Osteoblast (primary cell): ENCODE results near the gene CEBPE. TPM values are rescaled to one million over a fixed set of nuclear protein-coding genes. Genes with fewer than 3 reads are reported as not detected.

Experiments
- DNase-seq: peaks from one replicate; pipeline ENCODE4 v3.0.0; 2011; ENCODE audit warnings: low spot score, mixed read lengths; ENCODE audit not compliant: insufficient read length; ENCODE audit errors: missing footprints
- H2AFZ ChIP-seq: 2 replicates; pipeline ENCODE4 v1.6.0; 2011; ENCODE audit warnings: mild to moderate bottlenecking, low read length
- H3K27ac ChIP-seq: 2 replicates; pipeline ENCODE4 v1.5.1; 2011; ENCODE audit warnings: mild to moderate bottlenecking, low read depth, low read length, moderate library complexity
- H3K27me3 ChIP-seq: 2 replicates; pipeline ENCODE4 v1.6.0; 2012; ENCODE audit warnings: mild to moderate bottlenecking, control low read depth, inconsistent platforms, low read length, moderate library complexity; ENCODE audit not compliant: insufficient read depth
- H3K36me3 ChIP-seq: 2 replicates; pipeline ENCODE4 v1.5.1; 2011; ENCODE audit warnings: mild to moderate bottlenecking, low read length, control low read depth, moderate library complexity; ENCODE audit not compliant: insufficient read depth
- H3K4me1 ChIP-seq: 2 replicates; pipeline ENCODE4 v1.5.1; 2011; ENCODE audit warnings: mild to moderate bottlenecking, low read length, control low read depth, moderate library complexity; ENCODE audit not compliant: insufficient read depth
- H3K4me2 ChIP-seq: 2 replicates; pipeline ENCODE4 v1.6.0; 2011; ENCODE audit warnings: mild to moderate bottlenecking, low read length; ENCODE audit not compliant: insufficient read depth
- H3K4me3 ChIP-seq: fragments of 200-600 bp; sonication (generic); 3 replicates; pipeline ENCODE4 v1.5.1; 2012; ENCODE audit warnings: mild to moderate bottlenecking, low read length, inconsistent platforms; ENCODE audit not compliant: insufficient read depth
- H3K79me2 ChIP-seq: 2 replicates; pipeline ENCODE4 v1.6.0; 2012; ENCODE audit warnings: mild to moderate bottlenecking, low read length, control low read depth, inconsistent platforms; ENCODE audit not compliant: insufficient read depth
- H3K9me3 ChIP-seq: 2 replicates; pipeline ENCODE4 v1.5.1; 2011; ENCODE audit warnings: low read depth, low read length, control low read depth
- H4K20me1 ChIP-seq: 2 replicates; pipeline ENCODE4 v1.6.0; 2012; ENCODE audit warnings: mild to moderate bottlenecking, low read length, control low read depth; ENCODE audit not compliant: insufficient read depth
- total RNA-seq: library from RNA; depleted of rRNA; stranded (reverse); fragments of >200 nt; gene quantifications from 2 replicates; pipeline ENCODE4 v1.2.3, GENCODE V29; 2012
- TF ChIP-seq, protein P1 (sequence below): IDR thresholded peaks from 2 replicates; pipeline ENCODE4 v1.5.1; 2011; ENCODE audit warnings: mild to moderate bottlenecking, low read depth, low read length, moderate library complexity; ENCODE audit errors: extremely low read depth

CEBPE gene
- total RNA-seq, 1 donor = not detected

DNA sequence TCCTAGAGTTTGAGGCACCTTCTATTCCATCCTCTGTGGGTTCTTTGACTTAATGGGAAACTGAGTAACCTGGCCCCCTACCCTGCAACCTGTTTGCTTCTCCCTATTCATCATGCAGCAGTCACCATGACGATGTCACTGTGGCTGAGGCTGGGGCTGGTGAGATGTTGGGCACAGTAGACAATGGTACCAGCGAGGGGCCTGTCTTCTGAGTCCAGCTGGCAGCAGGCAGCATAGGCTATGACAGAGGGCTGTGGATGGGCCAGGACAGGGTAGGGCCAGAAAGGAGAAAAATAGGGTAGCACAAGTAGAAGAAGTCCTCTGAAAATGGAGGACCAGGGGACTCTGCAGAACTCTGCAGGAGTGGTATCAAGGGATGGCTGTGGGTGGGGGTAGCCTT, 16.3 kb downstream of the CEBPE start:
- no peak overlapping the region for H2AFZ ChIP-seq
- TF ChIP-seq, protein P1, sequence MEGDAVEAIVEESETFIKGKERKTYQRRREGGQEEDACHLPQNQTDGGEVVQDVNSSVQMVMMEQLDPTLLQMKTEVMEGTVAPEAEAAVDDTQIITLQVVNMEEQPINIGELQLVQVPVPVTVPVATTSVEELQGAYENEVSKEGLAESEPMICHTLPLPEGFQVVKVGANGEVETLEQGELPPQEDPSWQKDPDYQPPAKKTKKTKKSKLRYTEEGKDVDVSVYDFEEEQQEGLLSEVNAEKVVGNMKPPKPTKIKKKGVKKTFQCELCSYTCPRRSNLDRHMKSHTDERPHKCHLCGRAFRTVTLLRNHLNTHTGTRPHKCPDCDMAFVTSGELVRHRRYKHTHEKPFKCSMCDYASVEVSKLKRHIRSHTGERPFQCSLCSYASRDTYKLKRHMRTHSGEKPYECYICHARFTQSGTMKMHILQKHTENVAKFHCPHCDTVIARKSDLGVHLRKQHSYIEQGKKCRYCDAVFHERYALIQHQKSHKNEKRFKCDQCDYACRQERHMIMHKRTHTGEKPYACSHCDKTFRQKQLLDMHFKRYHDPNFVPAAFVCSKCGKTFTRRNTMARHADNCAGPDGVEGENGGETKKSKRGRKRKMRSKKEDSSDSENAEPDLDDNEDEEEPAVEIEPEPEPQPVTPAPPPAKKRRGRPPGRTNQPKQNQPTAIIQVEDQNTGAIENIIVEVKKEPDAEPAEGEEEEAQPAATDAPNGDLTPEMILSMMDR = no peak
- peaks cover 19% of the 10 kb centered on the region for H3K36me3 ChIP-seq
- peaks cover 20% of the 10 kb centered on the region for H4K20me1 ChIP-seq
- no peaks in the 10 kb centered on the region for H3K4me1 ChIP-seq
- H3K4me2 ChIP-seq = no peak overlapping the region
- H3K27ac ChIP-seq = no peak overlapping the region
- peaks cover 19% of the 10 kb centered on the region for H3K79me2 ChIP-seq
- no peaks in the 10 kb centered on the region for H3K27me3 ChIP-seq
- DNase-seq = no peak
- H3K9me3 ChIP-seq = no peaks in the 10 kb centered on the region
- no peak overlapping the region for H3K4me3 ChIP-seq

DNA sequence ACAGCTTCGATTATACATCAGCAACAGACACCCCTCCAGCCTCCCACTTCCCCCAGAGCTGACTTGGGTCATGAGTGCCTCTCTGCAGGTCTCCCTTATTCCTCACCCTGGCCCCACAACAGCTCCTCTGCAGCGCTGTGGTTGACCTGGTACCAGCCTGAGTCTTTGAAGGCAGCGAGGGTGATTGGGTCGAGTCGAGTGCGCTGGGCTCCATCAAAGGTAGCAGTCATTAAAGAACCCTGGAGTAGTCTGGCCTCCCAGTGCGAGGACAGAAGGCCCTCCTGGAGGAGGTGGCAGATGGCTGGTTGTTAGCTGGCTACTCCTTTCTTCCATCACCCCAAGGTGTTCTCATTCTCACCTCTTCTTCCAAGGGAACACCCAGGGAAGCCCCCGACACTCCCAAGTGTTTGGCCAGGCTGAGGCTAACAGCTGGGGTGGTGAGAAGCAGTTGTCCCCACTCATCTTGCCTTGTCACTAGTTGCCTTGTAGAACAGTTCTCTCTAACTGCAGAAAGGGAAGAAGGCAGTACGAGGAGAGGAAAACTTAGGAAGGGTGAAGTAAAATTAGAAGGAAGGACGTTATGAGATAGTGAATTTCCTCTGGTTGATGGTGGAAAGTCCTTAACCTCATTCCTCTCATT, 16.9 kb downstream of the CEBPE start:
- H3K27me3 ChIP-seq = no peaks in the 10 kb centered on the region
- H3K4me3 ChIP-seq = no peak overlapping the region
- H2AFZ ChIP-seq = no peak overlapping the region
- H3K4me2 ChIP-seq = no peak overlapping the region
- H3K9me3 ChIP-seq = no peaks in the 10 kb centered on the region
- TF ChIP-seq, protein P1 = no peak
- H3K36me3 ChIP-seq = peaks cover 24% of the 10 kb centered on the region
- no peak for DNase-seq
- peaks cover 5% of the 10 kb centered on the region for H3K4me1 ChIP-seq
- H4K20me1 ChIP-seq = peaks cover 27% of the 10 kb centered on the region
- no peak overlapping the region for H3K27ac ChIP-seq
- H3K79me2 ChIP-seq = peaks cover 26% of the 10 kb centered on the region

DNA sequence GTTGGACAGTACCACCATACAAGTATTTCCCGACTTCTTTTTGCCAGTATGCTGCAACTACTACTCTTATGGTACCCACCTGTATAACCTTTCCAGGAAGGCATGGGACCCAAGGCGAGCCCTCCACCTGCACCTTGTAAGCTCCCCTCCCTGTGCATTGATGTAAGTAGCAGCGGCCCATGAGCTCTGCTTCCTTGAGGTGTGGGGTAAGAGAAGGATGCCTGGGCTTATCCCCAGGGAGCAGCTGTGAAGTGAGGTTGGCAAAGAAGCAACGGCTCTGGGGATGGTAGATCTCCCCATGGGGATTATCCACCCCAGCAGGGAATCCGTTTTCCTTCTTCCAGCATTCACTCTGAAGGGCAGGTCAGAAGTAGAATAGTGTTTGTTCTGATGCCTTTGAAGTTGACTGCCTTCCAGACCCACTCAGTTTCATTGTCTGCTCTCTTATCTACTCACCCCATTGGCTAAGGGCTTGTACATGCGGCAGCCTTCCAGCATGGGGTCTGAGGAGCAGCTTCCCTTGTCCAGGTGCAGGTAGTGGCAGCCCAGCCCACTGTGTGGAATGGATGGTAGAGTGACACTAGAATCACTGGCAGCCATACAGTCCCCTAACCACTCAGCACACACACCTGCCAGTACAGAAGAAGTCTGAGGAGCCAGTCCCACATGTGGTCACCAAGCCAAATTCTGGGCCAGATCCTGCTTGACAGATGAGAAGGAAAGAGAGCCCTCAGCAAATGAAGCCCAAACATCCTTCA, 17.7 kb downstream of the CEBPE start:
- no peak overlapping the region for H3K4me3 ChIP-seq
- H3K4me1 ChIP-seq = peaks cover 12% of the 10 kb centered on the region
- no peak for DNase-seq
- H3K4me2 ChIP-seq = no peak overlapping the region
- H2AFZ ChIP-seq = no peak overlapping the region
- peaks cover 33% of the 10 kb centered on the region for H3K79me2 ChIP-seq
- no peaks in the 10 kb centered on the region for H3K9me3 ChIP-seq
- H3K27ac ChIP-seq = no peak overlapping the region
- TF ChIP-seq, protein P1 = no peak
- peaks cover 34% of the 10 kb centered on the region for H4K20me1 ChIP-seq
- H3K27me3 ChIP-seq = no peaks in the 10 kb centered on the region
- H3K36me3 ChIP-seq = peaks cover 24% of the 10 kb centered on the region

DNA sequence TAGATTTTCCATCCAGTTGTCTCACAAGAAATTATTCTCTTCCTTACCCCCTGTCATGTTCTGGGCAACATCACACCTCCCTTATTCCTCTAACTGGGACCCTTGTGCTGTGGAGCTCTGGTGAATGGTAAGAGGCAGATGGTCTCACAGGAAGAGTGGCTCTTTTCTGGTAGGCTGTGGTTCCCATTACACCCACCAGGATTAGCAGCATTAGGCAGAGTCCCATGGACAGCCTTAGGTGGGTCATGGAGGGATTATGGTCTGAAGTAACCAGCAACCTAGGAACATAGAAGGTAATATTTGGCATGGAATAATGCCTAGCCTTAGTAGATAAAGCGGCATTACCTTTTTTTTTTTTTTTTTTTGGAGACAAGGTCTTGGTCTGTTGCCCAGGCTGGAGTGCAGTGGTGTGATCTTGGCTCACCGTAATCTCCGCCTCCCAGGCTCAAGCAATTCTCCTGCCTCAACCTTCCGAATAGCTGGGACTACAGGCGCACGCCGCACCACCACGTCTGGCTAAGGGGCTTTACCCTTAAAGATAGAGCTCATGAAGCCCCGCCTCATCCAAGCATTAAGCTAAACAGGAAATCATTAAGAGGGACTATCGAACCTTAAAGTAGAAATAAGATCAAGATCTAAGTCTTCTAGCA, 19.7 kb downstream of the CEBPE start:
- peaks cover 39% of the 10 kb centered on the region for H3K79me2 ChIP-seq
- H4K20me1 ChIP-seq = peaks cover 36% of the 10 kb centered on the region
- peaks cover 12% of the 10 kb centered on the region for H3K4me1 ChIP-seq
- DNase-seq = no peak
- H3K27me3 ChIP-seq = no peaks in the 10 kb centered on the region
- H3K4me2 ChIP-seq = no peak overlapping the region
- no peak overlapping the region for H2AFZ ChIP-seq
- no peak overlapping the region for H3K4me3 ChIP-seq
- H3K36me3 ChIP-seq = peaks cover 24% of the 10 kb centered on the region
- H3K27ac ChIP-seq = no peak overlapping the region
- TF ChIP-seq, protein P1 = no peak
- H3K9me3 ChIP-seq = no peaks in the 10 kb centered on the region
